HG03521 (cell line): ENCODE results near the gene TMEM186.
"Not testable (repeated sequence)": the region's sequence is repeated elsewhere in the genome, so short reads cannot be mapped to it uniquely, and the experiment has no call there.

Source experiments
- ATAC-seq: cut with Tn5 transposase; IDR thresholded peaks from one replicate; pipeline ENCODE4 v1.9.1; 2021; ENCODE audit warnings: mild to moderate bottlenecking, moderate library complexity; ENCODE audit not compliant: unreplicated experiment

The TMEM186 gene

DNA sequence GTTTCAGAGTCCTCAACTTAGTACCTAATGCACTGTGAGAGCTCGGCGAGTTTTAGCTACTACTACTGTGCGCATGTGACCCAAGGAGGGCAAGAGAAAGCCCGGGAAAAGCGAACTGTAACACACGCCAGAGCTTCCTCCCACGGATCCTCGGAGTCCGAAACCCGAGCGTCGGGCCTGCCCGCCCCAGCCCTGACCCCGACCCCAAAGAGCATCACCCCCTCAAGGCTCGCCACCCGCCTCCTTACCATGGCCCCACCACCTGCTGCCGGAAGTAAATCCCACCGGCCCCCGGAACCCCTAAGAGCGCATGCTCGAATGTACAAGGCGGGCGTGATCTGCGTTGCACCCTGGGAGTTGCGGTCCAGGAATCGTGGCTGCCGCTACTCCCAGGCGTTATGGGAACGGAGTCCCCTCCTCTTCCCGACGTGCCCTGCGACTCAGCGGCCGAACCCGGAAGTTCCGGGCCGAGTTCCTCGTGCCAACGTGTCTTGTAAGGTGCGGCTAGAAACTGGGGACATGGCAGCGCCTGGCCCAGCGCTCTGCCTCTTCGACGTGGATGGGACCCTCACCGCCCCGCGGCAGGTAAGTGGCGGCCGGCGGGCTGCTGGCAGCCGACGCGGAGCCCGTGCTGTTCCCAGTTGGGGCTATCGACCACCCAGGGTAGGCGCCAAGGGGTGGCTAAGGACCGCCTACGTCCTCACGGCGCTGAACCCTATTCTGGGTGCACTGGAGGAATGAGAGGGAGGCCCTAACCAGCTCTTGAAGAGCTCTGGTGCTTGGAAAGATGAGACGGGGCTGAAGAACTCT lies at the start of gene TMEM186, which contains the start of gene PMM2:
TMEM186 (minus strand) TSS at position 276 of the 810 bp plus-strand sequence; CDS start at position 251, 25 bp downstream.
PMM2 (plus strand) TSS at position 476 of the 810 bp plus-strand sequence; CDS start at position 520, 44 bp downstream.
- ATAC-seq: peak; percentile 92

GRCh38 chr16:8847145-8847544 lies 49.7 kb upstream of the TMEM186 start:
- no peak for ATAC-seq

DNA sequence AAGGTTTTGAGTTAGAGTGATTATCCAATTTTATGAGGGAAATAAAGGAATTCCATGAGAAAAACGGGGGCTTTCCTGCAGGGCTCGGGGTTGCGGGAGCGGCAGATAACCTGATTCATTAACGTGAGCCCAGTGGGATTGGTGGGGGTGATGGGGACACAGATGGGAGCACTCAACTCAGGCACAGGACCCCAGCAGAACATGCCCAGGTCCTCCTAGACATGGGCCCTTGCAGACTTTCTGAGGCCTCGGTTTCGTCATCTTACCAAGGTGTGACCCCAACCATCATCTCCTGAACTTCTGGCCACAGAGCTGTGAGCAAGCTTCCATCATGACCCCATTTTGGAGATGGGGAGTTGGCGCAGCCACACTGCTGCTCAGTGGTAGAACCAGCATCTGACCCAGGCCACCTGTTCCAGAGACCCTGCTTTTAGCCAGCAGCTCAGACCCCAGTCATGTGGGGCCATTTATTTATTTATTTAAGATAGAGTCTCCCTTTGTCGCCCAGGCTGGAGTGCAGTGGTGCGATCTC lies 49.0 kb upstream of the TMEM186 start:
- no peak for ATAC-seq

- ATAC-seq: no peak
Observed at GRCh38 chr16:8845699-8846298, 48.4 kb upstream of the TMEM186 start.

- ATAC-seq: not testable (repeated sequence)
Observed at GRCh38 chr16:8843296-8843695, 45.9 kb upstream of the TMEM186 start.

GRCh38 chr16:8842016-8842415 lies 44.6 kb upstream of the TMEM186 start:
- not testable (repeated sequence) for ATAC-seq

DNA sequence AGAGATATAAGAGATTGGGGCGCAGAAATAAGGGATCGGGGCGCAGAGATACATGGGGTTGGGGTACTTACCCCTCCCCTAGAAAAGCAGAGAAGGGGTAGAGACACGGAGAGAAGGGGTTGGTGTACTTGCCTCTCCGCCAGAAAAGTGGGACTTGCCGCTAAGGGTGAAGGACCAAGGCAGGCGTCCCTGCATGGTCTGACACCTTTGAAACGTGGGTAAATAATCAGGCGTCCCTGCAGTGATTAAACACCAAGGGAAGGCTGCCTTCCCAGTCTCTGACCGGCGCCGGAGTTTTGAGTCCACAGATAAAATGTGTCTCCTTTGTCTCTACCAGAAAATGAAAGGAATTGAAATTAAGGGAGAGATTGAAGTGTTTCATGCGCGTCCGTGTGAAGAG lies 40.2 kb upstream of the TMEM186 start:
- not testable (repeated sequence) for ATAC-seq

DNA sequence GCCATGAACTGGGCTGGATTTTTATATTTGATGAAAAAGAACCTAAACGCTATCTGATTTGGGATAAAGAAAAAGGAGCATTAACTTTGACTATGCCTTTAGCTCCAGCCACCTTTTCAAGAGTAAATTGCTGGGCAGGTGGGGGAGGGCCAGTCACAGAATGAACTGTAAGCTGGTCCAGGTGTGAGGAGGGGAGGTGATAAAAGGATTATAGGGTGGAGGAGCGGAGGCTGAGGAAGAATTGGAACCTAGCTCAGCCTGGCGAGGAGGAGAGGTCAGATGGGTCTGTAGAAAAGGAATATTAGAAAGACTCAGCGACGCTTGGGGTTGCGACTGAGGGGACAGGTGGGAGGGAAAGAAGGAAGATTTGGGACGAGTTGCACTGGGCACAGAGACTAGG lies 39.4 kb upstream of the TMEM186 start:
- ATAC-seq: not testable (repeated sequence)

- no peak for ATAC-seq
Observed at GRCh38 chr16:8832717-8833105, 35.3 kb upstream of the TMEM186 start.

DNA sequence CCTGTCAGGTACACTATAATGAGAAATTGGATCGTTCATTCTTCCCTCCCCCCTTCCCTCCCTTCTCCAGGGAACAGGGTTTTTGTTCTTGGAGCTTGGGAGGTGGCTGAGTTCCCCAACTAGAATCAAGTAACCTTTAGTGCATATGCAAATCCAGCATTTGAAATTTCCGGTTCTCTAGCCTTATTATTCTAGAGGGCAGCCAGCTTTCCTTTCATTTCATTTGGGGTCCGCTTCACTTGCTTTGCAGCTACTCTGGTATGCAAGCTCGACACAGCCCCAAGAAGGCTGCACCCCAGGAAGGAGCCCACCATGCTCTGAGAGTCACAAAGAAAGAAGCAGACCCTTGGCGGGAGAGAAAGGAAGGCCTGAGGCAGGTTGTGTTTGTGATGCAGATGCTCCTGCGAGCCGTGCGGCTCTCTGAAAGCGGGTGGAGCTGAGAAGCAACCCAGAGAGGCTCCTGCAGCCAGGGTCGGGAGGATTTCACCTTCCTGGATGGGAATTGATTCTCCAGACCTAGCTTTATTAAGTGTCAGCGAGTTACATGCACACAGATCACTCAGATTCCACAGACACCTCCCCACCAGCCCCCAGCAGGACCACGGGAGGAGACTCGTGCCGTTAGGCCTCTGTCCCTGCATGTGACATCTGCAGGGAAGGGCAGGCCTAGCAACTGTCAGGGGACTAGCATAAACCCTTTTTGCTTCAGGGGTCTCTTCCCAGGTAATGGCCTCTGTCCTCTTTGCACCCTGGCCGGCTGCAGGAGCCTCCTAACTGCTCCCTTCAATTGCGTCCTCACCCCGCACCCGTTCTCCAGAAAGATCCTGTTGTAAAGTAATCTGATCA lies 34.7 kb upstream of the TMEM186 start:
- ATAC-seq: no peak

DNA sequence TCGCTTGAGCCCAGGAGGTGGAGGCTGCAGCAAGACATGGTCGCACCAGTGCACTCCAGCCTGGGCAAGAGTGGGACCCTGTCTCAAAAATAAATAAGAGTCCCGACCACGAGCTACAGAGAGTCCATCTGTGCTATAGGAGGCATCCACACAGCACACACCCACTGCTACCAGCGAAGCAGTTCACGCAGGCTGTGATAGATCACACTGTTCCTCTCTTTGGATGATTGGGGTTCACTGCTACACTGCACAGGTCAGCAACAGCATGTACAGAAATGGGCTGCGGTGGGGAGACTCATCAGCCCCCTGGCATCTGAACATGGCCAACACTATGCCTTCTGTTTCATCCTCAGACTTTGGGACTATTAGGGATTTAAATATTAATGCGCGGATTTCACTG lies 34.0 kb upstream of the TMEM186 start:
- no peak for ATAC-seq

DNA sequence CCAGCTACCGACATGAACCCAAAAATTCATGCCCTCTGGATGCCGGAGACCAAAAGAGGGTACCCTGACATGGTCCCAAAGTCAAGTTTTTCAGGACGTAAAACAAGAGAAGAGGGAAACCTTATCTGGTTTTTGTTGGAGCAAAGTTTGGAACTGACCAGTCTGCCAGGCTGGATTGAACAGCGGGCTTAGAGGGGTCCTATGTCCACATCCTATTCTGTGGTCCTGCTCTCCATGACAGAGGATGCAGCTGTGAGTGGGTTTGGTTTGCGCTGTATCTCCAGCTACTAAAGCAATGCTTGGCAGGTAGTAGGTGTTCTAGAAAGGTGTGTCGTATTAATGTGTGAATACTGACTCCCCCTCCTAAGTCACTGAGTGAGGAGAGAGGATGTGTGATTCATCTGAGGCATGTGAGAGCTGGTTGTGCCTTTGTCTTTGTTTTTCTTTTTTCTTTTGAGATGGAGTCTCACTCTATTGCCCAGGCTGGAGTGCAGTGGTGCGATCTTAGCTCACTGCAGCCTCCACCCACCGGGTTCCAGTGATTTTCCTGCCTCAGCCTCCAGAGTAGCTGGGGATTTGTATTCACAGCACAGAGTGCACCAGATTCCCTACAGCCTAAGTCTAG lies 31.2 kb upstream of the TMEM186 start:
- ATAC-seq: no peak

- ATAC-seq: no peak
Observed at GRCh38 chr16:8826278-8826879, 28.9 kb upstream of the TMEM186 start.

- no peak for ATAC-seq
Observed at GRCh38 chr16:8822403-8822802, 25.0 kb upstream of the TMEM186 start.

DNA sequence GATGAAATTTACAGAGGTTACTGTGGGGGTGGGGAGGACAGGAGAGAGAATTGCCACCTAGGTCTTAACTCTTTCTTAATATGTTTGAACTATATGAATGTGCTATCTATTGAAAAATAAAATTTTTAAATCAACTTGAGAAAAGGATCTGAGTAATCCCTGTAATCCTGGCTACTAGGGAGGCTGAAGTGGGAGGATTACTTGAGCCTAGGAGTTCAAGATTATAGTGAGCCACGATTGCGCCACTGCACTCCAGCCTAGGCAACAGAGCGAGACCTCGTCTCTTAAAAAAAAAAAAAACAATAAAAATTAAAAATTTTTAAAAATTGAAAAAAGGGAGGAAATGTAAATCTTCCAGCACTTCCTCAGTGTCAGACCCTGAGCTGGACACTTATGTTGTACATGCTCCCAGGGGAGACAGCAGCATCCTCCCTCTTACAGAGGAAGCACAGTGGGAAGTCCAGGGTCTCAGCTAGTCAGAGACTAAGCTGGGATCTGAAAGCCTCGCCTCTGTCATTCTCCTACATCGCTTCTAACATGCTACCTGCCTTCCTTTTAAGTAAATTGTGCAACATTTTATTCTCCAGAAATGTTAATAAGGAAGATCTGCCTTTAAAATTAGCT lies 22.1 kb upstream of the TMEM186 start:
- no peak for ATAC-seq

GRCh38 chr16:8818504-8819270 lies 21.2 kb upstream of the TMEM186 start:
- no peak for ATAC-seq

DNA sequence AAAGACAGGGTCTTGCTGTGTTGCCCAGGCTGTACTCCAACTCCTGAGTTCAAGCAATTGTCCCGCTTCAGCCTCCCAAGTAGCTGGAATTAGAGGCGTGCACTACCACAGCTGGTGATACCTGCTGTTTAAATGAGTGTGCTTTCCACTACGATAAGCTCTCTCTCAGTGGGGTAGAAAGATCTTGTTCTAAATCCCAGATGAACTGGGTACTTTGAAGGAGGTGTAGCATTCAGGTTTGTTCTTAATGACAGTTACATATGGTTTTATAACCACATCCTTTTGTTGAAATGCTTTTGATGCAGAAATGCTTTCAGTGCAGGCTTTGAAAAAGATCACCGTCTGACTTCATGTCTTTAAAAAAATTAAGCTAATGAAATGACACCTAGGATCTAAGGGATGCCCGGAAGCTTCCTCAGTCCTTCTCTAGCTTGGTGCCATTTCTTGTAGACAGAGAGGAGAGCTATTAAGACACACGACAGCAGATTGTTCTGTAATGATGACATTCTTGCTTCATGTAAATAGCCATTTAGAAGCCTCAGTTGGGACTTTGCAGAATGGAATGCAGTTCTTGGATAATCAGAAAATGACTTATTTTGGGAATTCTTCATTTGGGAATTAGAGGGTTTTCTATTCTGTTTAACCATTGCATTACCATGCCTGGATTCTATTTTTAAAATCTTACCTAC lies 19.7 kb upstream of the TMEM186 start:
- no peak for ATAC-seq

DNA sequence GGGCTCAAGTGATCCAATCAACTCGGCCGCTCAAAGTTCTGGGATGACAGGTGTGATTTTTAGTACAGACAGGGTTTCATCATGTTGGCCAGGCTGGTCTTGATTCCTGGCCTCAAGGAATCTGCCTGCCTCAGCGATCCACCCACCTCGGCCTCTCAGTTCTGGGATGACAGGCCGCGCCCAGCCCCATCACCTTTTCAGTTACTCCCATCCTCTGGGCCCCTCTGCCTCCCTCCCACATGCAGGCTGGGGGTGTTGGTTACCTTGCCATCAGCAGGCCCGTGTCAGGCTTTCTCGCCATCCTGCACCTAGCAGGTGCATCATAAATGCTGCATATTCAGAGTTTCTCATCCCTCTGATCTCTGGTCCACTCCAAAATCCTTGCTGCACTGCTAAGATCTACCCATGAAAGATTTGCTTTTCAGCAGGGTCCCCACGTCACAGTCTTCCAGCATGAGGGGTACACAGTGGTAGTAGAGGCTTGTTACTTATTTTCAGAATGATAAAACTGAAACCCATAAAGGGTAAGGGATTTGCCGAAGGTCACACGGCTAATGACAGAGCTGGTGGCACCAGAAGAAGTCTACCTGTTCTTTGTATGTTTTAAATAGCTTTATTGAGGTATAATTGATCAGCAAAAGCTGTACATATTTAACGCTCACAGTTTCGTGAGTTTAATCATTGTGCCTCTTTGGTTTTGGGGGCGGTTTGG lies 16.8 kb upstream of the TMEM186 start:
- no peak for ATAC-seq
